GM23338 (cell line): ENCODE data around the gene SOX11.

Source experiments
- EZH2 ChIP-seq: fragments of 200-600 bp; sonication (generic); IDR thresholded peaks from one replicate; pipeline ENCODE4 v1.8.0; 2017; ENCODE audit warnings: antibody characterized with exemption, mild to moderate bottlenecking, low read depth; ENCODE audit not compliant: unreplicated experiment
- EZH2phosphoT487 ChIP-seq: fragments of 200-600 bp; sonication (generic); IDR thresholded peaks from one replicate; pipeline ENCODE4 v1.8.1; 2018; ENCODE audit warnings: antibody characterized with exemption; ENCODE audit not compliant: unreplicated experiment
- JUNB ChIP-seq: IDR thresholded peaks from one replicate; pipeline ENCODE4 v1.6.1; 2016; ENCODE audit warnings: antibody characterized with exemption; ENCODE audit not compliant: unreplicated experiment
- NANOG ChIP-seq: IDR thresholded peaks from 2 replicates; pipeline ENCODE4 v1.6.1; 2016; ENCODE audit warnings: antibody characterized with exemption, borderline replicate concordance
- POLR2AphosphoS5 ChIP-seq: IDR thresholded peaks from 2 replicates; pipeline ENCODE4 v1.6.1; 2016; ENCODE audit warnings: antibody characterized with exemption, low read depth
- STAT1 ChIP-seq: IDR thresholded peaks from one replicate; pipeline ENCODE4 v1.6.1; 2016; ENCODE audit warnings: antibody characterized with exemption; ENCODE audit not compliant: unreplicated experiment
- ZNF331 ChIP-seq: fragments of 250-450 bp; sonication (Bioruptor Pico); IDR thresholded peaks from 2 replicates; pipeline ENCODE4 v1.5.0; 2020; ENCODE audit warnings: low read depth, mild to moderate bottlenecking, moderate library complexity
- TF ChIP-seq, protein P1 (sequence below), 2 experiments: fragments of 200-600 bp in 1 of 2; sonication (generic) in 1 of 2; conservative IDR thresholded peaks; 2 replicates each; pipeline versions ENCODE4 v1.5.1 to v1.6.1; 2016 to 2017; ENCODE audit warnings: antibody characterized with exemption in 2 of 2, low read depth in 2 of 2, mild to moderate bottlenecking in 2 of 2, moderate library complexity in 1 of 2
- TF ChIP-seq, protein P2 (sequence below): IDR thresholded peaks from one replicate; pipeline ENCODE4 v1.6.1; 2018; ENCODE audit warnings: antibody characterized with exemption; ENCODE audit not compliant: unreplicated experiment

DNA sequence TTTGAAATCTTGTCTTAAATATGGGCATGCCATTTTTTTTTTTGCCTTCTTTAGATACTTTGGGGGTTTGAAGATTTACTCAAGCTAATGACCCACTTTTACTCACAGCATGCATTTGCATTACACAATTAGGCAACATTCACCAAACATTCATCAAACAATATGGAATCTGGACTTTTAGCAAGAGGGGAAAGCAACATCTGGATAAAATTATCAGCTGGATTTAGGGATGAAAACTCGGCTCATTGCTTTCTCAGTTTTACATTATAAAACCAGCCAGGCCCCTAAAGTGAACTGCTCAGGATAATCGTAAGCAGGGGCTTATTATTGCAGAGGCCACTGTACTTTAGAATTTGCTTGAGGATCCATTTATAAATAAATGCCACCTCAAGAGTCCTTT lies 44.7 kb downstream of the SOX11 start:
- TF ChIP-seq, protein P1, sequence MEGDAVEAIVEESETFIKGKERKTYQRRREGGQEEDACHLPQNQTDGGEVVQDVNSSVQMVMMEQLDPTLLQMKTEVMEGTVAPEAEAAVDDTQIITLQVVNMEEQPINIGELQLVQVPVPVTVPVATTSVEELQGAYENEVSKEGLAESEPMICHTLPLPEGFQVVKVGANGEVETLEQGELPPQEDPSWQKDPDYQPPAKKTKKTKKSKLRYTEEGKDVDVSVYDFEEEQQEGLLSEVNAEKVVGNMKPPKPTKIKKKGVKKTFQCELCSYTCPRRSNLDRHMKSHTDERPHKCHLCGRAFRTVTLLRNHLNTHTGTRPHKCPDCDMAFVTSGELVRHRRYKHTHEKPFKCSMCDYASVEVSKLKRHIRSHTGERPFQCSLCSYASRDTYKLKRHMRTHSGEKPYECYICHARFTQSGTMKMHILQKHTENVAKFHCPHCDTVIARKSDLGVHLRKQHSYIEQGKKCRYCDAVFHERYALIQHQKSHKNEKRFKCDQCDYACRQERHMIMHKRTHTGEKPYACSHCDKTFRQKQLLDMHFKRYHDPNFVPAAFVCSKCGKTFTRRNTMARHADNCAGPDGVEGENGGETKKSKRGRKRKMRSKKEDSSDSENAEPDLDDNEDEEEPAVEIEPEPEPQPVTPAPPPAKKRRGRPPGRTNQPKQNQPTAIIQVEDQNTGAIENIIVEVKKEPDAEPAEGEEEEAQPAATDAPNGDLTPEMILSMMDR (conservative IDR thresholded peaks at IDR 0.05; ENCODE audit: low read depth in 2 of 2) = no peak
- TF ChIP-seq EZH2phosphoT487 = no peak
- TF ChIP-seq EZH2 = no peak
- no peak for TF ChIP-seq JUNB
- no peak for TF ChIP-seq NANOG
- no peak for TF ChIP-seq POLR2AphosphoS5
- no peak for TF ChIP-seq STAT1
- no peak for TF ChIP-seq ZNF331 (CRISPR knock-in tag)
- TF ChIP-seq, protein P2, sequence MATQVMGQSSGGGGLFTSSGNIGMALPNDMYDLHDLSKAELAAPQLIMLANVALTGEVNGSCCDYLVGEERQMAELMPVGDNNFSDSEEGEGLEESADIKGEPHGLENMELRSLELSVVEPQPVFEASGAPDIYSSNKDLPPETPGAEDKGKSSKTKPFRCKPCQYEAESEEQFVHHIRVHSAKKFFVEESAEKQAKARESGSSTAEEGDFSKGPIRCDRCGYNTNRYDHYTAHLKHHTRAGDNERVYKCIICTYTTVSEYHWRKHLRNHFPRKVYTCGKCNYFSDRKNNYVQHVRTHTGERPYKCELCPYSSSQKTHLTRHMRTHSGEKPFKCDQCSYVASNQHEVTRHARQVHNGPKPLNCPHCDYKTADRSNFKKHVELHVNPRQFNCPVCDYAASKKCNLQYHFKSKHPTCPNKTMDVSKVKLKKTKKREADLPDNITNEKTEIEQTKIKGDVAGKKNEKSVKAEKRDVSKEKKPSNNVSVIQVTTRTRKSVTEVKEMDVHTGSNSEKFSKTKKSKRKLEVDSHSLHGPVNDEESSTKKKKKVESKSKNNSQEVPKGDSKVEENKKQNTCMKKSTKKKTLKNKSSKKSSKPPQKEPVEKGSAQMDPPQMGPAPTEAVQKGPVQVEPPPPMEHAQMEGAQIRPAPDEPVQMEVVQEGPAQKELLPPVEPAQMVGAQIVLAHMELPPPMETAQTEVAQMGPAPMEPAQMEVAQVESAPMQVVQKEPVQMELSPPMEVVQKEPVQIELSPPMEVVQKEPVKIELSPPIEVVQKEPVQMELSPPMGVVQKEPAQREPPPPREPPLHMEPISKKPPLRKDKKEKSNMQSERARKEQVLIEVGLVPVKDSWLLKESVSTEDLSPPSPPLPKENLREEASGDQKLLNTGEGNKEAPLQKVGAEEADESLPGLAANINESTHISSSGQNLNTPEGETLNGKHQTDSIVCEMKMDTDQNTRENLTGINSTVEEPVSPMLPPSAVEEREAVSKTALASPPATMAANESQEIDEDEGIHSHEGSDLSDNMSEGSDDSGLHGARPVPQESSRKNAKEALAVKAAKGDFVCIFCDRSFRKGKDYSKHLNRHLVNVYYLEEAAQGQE = no peak
